WERI-Rb-1 (cell line): ENCODE data around the gene PADI6.

ENCODE experiments used
- DNase-seq: peaks from one replicate; pipeline ENCODE4 v3.0.0-alpha.2; 2020
- H3K27ac ChIP-seq: fragments of 250-450 bp; sonication (Bioruptor Pico); 2 replicates; pipeline ENCODE4 v1.5.1; 2020; ENCODE audit warnings: mild to moderate bottlenecking, moderate library complexity
- H3K27me3 ChIP-seq: fragments of 250-450 bp; sonication (Bioruptor Pico); 2 replicates; pipeline ENCODE4 v1.5.1; 2021; ENCODE audit warnings: mild to moderate bottlenecking, low read depth, moderate library complexity; ENCODE audit not compliant: insufficient read depth, severe bottlenecking
- H3K36me3 ChIP-seq: fragments of 250-450 bp; sonication (Bioruptor Pico); 2 replicates; pipeline ENCODE4 v1.5.1; 2020; ENCODE audit warnings: mild to moderate bottlenecking, moderate library complexity
- H3K4me3 ChIP-seq: 2 replicates; pipeline ENCODE4 v1.5.1; 2011; ENCODE audit warnings: low read depth, mild to moderate bottlenecking, control low read depth, low read length
- H3K9me3 ChIP-seq: fragments of 250-450 bp; sonication (Bioruptor Pico); 2 replicates; pipeline ENCODE4 v1.5.1; 2021; ENCODE audit warnings: mild to moderate bottlenecking, moderate library complexity; ENCODE audit not compliant: severe bottlenecking
- CTCF ChIP-seq: IDR thresholded peaks from 2 replicates; pipeline ENCODE4 v1.5.1; 2011; ENCODE audit warnings: low read depth, mild to moderate bottlenecking, control low read depth, inconsistent platforms, low read length

PADI6 gene

GRCh38 chr1:17360272-17360956 is 11.6 kb upstream of the PADI6 start:
- Histone ChIP-seq H3K9me3 (no peaks in the 10 kb centered on the region), H3K36me3 (no peaks in the 10 kb centered on the region), H3K4me3 (no peak overlapping the region), H3K27me3 (no peaks in the 10 kb centered on the region), H3K27ac (no peak overlapping the region)
- TF ChIP-seq CTCF, result no peak
- DNase-seq, result no peak

GRCh38 chr1:17361687-17362086 is 10.3 kb upstream of the PADI6 start:
- no peak for TF ChIP-seq CTCF

GRCh38 chr1:17363351-17363750 is 8.6 kb upstream of the PADI6 start:
- H3K4me3 ChIP-seq, result no peak overlapping the region
- TF ChIP-seq CTCF, result no peak
- no peak for DNase-seq
- no peaks in the 10 kb centered on the region for H3K36me3 ChIP-seq
- H3K27me3 ChIP-seq, result no peaks in the 10 kb centered on the region
- no peak overlapping the region for H3K27ac ChIP-seq
- no peaks in the 10 kb centered on the region for H3K9me3 ChIP-seq

More at GRCh38 chr1:17361687-17362086, 10.3 kb upstream of the PADI6 start:
- Histone ChIP-seq H3K9me3 (no peaks in the 10 kb centered on the region), H3K27me3 (no peaks in the 10 kb centered on the region), H3K4me3 (no peak overlapping the region), H3K27ac (no peak overlapping the region), H3K36me3 (no peaks in the 10 kb centered on the region)
- no peak for DNase-seq

- no peak overlapping the region for H3K4me3 ChIP-seq
- no peaks in the 10 kb centered on the region for H3K9me3 ChIP-seq
- H3K27ac ChIP-seq, result no peak overlapping the region
- no peaks in the 10 kb centered on the region for H3K27me3 ChIP-seq
- H3K36me3 ChIP-seq, result no peaks in the 10 kb centered on the region
- no peak for DNase-seq
- TF ChIP-seq CTCF, result no peak
These were observed 8.2 kb upstream of the PADI6 start for GRCh38 chr1:17363771-17364170.

GRCh38 chr1:17365293-17365692 is 6.7 kb upstream of the PADI6 start:
- Histone ChIP-seq H3K36me3 (no peaks in the 10 kb centered on the region), H3K27ac (no peak overlapping the region), H3K9me3 (no peaks in the 10 kb centered on the region), H3K4me3 (no peak overlapping the region), H3K27me3 (no peaks in the 10 kb centered on the region)
- TF ChIP-seq CTCF, result no peak
- no peak for DNase-seq

GRCh38 chr1:17369466-17369865 is 2.5 kb upstream of the PADI6 start:
- no peaks in the 10 kb centered on the region for H3K27me3 ChIP-seq
- no peak overlapping the region for H3K27ac ChIP-seq
- H3K4me3 ChIP-seq, result no peak overlapping the region
- no peak for TF ChIP-seq CTCF
- no peak for DNase-seq
- H3K36me3 ChIP-seq, result no peaks in the 10 kb centered on the region
- H3K9me3 ChIP-seq, result no peaks in the 10 kb centered on the region
